Heart left ventricle (tissue), 13 donors: Measurements from ENCODE around the gene KCNC4.

Experiments used
- POLR2A ChIP-seq, 2 donors: fragments of 450-650 bp; IDR thresholded peaks; one replicate each; pipeline ENCODE4 v1.6.1; 2017; ENCODE audit warnings: antibody characterized with exemption in 2 of 2, mild to moderate bottlenecking in 2 of 2, moderate library complexity in 2 of 2
- TF ChIP-seq, protein P1 (sequence below), 12 donors: fragments of 200-600 bp; sonication (generic) in 4 of 12; IDR thresholded peaks; one replicate each; pipeline versions ENCODE4 v1.5.0 to v1.8.0; 2018 to 2022; ENCODE audit warnings: antibody characterized with exemption in 12 of 12, mild to moderate bottlenecking in 5 of 12
- donor health status: ischemic (EF 13 %, LVEDD 7.1; RV severe dilation, severe dysfunction).
- donor health status: DM: no; HTN: yes; CAD: no.
- donor health status: DM: no; HTN: no; CAD: no.
- donor health status: ischemic (EF 25% LVEDD 6.9; RV normal size, moderate dysfunction).
- donor health status: ischemic (EF 25% LVEDD 5.7; RV mildly dilated, moderate dysfunction).
- donor health status: ischemic (EF 35%, LVEDD 5.7; RV mildly dilated, moderate dysfunction).
- donor health status: nonischemic (EF 11% LVEDD 7.7; RV severe dilation, severe dysfunction).
- donor health status: DM: yes; HTN: yes; CAD: no.
- donor health status: PGD.
- donor health status: ischemic (EF 29% LVEDD 5.4; RV normal size, mild dysfunction).
- donor health status: nonischemic (EF 23%, LVEDD 6.1; RV moderate dilation, normal function).

DNA sequence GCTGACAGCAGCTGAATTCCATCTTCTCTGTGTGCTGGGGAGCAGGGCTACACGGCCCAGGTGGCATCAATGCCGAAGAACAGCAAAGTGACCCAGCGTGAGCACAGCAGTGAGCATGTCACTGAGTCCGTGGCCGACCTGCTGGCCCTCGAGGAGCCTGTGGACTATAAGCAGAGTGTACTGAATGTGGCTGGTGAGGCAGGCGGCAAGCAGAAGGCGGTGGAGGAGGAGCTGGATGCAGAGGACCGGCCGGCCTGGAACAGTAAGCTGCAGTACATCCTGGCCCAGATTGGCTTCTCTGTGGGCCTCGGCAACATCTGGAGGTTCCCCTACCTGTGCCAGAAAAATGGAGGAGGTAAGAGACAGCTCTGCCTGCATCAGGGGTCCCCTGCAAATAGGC lies 43.3 kb upstream of the KCNC4 start:
- TF ChIP-seq POLR2A (IDR thresholded peaks at IDR 0.05): no peak
- TF ChIP-seq, protein P1, sequence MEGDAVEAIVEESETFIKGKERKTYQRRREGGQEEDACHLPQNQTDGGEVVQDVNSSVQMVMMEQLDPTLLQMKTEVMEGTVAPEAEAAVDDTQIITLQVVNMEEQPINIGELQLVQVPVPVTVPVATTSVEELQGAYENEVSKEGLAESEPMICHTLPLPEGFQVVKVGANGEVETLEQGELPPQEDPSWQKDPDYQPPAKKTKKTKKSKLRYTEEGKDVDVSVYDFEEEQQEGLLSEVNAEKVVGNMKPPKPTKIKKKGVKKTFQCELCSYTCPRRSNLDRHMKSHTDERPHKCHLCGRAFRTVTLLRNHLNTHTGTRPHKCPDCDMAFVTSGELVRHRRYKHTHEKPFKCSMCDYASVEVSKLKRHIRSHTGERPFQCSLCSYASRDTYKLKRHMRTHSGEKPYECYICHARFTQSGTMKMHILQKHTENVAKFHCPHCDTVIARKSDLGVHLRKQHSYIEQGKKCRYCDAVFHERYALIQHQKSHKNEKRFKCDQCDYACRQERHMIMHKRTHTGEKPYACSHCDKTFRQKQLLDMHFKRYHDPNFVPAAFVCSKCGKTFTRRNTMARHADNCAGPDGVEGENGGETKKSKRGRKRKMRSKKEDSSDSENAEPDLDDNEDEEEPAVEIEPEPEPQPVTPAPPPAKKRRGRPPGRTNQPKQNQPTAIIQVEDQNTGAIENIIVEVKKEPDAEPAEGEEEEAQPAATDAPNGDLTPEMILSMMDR (IDR thresholded peaks at IDR 0.05): no peak
